GM04503 (cell line): ENCODE data around the gene MAP4K1.
"Not testable (repeated sequence)": the region's sequence is repeated elsewhere in the genome, so short reads cannot be mapped to it uniquely, and the experiment has no call there.

Experiments
- DNase-seq: peaks from one replicate; pipeline ENCODE4 v3.0.0-alpha.2; 2012; ENCODE audit warnings: low read depth

MAP4K1 gene

GRCh38 chr19:38569368-38569983 lies 48.3 kb downstream of the MAP4K1 start:
- no peak for DNase-seq

- no peak for DNase-seq
Observed at GRCh38 chr19:38565691-38566105, 52.1 kb downstream of the MAP4K1 start.

- no peak for DNase-seq
Observed at GRCh38 chr19:38564981-38565690, 52.6 kb downstream of the MAP4K1 start.

- DNase-seq: no peak
Observed at GRCh38 chr19:38563475-38563874, 54.3 kb downstream of the MAP4K1 start.

GRCh38 chr19:38562096-38562495 lies 55.7 kb downstream of the MAP4K1 start:
- DNase-seq: no peak

GRCh38 chr19:38561658-38562057 lies 56.1 kb downstream of the MAP4K1 start:
- DNase-seq: no peak

- no peak for DNase-seq
Observed at GRCh38 chr19:38561053-38561606, 56.6 kb downstream of the MAP4K1 start.

GRCh38 chr19:38559428-38560401 lies 58.0 kb downstream of the MAP4K1 start:
- no peak for DNase-seq

GRCh38 chr19:38558933-38559332 lies 58.8 kb downstream of the MAP4K1 start:
- DNase-seq: not testable (repeated sequence)

- DNase-seq: no peak
Observed at GRCh38 chr19:38557205-38557799, 60.5 kb downstream of the MAP4K1 start.

- no peak for DNase-seq
Observed at GRCh38 chr19:38556521-38557174, 61.1 kb downstream of the MAP4K1 start.

GRCh38 chr19:38555200-38555599 lies 62.6 kb downstream of the MAP4K1 start:
- no peak for DNase-seq

GRCh38 chr19:38554676-38555141 lies 63.0 kb downstream of the MAP4K1 start:
- no peak for DNase-seq

GRCh38 chr19:38553239-38553638 lies 64.5 kb downstream of the MAP4K1 start:
- DNase-seq: not testable (repeated sequence)

- no peak for DNase-seq
Observed at GRCh38 chr19:38551450-38551813, 66.3 kb downstream of the MAP4K1 start.

GRCh38 chr19:38550376-38550775 lies 67.4 kb downstream of the MAP4K1 start:
- DNase-seq: no peak

- no peak for DNase-seq
Observed at GRCh38 chr19:38549942-38550341, 67.8 kb downstream of the MAP4K1 start.

GRCh38 chr19:38549061-38549460 lies 68.7 kb downstream of the MAP4K1 start:
- no peak for DNase-seq

- no peak for DNase-seq
Observed at GRCh38 chr19:38547421-38547820, 70.3 kb downstream of the MAP4K1 start.

- DNase-seq: peak; percentile 21
Observed at GRCh38 chr19:38545596-38545995, 72.2 kb downstream of the MAP4K1 start.
